ENCODE measurements around the gene ZCRB1.

DNA sequence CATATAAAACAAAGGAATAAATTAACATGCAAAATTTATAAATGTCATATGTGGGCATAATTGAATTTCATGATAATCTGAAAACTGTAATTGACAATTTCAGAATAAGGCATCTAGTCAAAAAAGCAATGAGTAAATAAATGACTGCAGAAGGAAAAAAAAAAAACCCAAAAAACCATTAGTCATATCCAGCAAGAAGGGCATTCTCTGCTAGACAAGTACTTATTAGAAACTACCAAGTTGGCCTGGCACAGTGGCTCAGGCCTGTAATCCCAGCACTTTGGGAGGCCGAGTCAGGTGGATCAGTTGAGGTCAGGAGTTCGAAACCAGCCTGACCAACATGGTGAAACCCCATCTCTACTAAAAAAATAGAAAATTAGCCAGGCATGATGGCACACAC, 17.5 kb downstream of the ZCRB1 start:
- TF ChIP-seq CTCF (tag by site-specific recombination; IDR thresholded peaks at IDR 0.05) (no peak), ZNF274 (IDR thresholded peaks at IDR 0.05; ENCODE audit: low read length) (no peak), ZNF274 (tag by site-specific recombination; IDR thresholded peaks at IDR 0.05; ENCODE audit: borderline replicate concordance) (no peak), HIC1 (tag by site-specific recombination; IDR thresholded peaks at IDR 0.05) (no peak), ZBTB26 (tag by site-specific recombination; optimal IDR thresholded peaks at IDR 0.05) (no peak), YY1 (tag by site-specific recombination; IDR thresholded peaks at IDR 0.05) (no peak)
